GM15510 (cell line): ENCODE results near the gene MED7.

Source experiments
- POLR2A ChIP-seq: IDR thresholded peaks from 3 replicates; pipeline ENCODE4 v1.6.1; 2011; ENCODE audit warnings: borderline replicate concordance; ENCODE audit not compliant: insufficient read length; ENCODE audit errors: extremely low read depth

MED7 gene

GRCh38 chr5:157132281-157132612 lies 10.4 kb downstream of the MED7 start:
- no peak for TF ChIP-seq POLR2A

GRCh38 chr5:157130925-157131324 lies 11.7 kb downstream of the MED7 start:
- no peak for TF ChIP-seq POLR2A

DNA sequence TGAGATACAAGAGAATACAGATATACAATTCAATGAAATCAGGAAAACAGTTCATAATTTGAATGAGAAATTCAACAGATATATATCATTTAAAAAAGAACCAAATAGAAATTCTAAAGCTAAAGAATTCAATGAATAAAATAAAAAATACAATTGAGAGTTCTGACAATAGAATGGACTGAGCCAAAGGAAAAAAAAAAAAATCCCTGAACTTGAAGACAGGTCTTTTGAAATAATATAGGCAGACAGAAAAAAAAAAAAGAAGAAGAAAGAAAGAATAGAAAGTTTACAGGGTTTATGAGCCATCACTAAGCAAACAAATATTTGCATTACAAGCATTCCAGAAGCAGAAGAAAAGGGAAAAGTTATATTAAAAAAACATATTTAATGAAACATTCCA lies 21.0 kb downstream of the MED7 start:
- no peak for TF ChIP-seq POLR2A

- TF ChIP-seq POLR2A, result no peak
Observed at GRCh38 chr5:157120102-157120501, 22.6 kb downstream of the MED7 start.

GRCh38 chr5:157116483-157116954 lies 26.1 kb downstream of the MED7 start:
- TF ChIP-seq POLR2A, result no peak

DNA sequence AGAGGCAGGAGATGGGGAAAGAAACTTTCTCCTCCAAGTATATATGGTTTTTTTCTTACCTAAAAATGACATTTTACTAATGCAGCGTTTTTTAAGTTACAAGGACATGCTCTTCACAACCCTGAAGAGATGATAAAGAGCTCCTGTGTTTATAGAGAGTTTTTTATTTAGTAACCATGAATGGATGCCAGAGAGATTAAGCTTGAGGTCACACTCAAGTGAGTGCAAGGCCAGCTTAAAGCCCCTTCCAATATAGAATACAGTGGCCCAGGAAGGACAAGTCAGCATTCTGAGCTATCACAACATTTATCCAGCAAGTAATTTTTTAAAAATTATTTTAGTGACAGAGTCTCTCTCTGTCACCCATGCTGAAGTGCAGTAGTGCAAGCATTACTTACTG lies 27.2 kb downstream of the MED7 start:
- TF ChIP-seq POLR2A, result no peak

DNA sequence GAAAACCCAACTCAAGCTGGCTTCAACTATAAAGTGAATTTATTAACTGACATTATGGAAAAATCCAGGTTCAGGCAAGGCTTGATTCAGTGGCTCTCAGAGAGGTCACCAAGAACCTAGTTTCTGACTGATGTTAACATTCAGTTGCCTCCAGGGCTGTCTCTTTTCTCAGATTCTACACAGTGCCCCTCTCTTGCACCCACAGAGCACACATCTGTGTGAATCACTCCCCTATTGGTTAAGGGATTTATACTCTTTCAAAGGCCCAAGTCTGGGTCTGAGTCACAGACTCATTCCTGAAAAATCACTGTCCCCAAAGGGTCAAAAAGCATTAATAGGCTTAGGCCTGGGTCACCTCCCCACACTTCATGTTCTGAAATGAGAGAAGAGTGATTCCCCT lies 27.7 kb downstream of the MED7 start:
- TF ChIP-seq POLR2A, result no peak

DNA sequence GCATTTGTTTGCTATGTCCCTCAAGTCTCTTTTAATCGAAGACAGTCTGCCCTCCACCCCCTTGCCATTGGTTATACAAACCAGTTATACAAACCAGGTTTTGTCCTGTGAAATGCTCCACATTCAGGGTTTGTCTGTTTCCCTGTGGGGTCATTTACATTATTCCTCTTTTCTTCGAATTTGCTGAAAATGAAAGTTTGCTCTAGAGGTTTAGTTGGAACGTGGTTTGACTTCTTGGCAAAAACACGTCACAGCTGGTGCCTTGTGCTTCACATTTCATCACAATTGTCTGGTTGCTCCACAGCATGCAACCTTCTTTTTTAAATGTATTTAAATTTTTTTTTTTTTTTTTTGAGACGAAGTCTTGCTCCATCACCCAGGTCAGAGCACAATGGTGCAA lies 29.7 kb downstream of the MED7 start:
- TF ChIP-seq POLR2A, result no peak

DNA sequence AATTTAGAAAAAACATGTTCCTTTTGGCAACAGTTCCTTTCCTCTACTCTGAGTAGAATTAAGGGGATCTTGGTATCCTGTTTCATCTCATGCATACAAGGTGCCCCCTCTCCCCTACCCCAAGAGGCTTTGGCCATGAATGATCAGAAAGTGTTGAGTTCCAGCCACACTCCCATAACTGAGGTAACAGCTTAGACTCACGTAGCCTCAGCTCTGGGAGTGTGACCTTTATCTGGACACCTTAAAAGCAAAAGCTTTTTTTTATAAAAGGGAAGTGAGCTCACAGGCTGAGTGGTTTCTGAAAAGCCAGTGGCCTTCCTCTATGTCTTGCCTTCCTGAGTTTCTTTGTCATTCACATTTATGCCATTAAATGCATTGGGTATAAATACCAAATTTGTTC lies 32.9 kb downstream of the MED7 start:
- no peak for TF ChIP-seq POLR2A

- TF ChIP-seq POLR2A, result no peak
Observed at GRCh38 chr5:157108976-157109375, 33.7 kb downstream of the MED7 start, which contains the start of gene HAVCR2. Gene HAVCR2 (minus strand): TSS chr5:157109044. CDS start chr5:157108983, 61 bp downstream.

GRCh38 chr5:157107508-157107907 lies 35.2 kb downstream of the MED7 start:
- TF ChIP-seq POLR2A, result no peak

DNA sequence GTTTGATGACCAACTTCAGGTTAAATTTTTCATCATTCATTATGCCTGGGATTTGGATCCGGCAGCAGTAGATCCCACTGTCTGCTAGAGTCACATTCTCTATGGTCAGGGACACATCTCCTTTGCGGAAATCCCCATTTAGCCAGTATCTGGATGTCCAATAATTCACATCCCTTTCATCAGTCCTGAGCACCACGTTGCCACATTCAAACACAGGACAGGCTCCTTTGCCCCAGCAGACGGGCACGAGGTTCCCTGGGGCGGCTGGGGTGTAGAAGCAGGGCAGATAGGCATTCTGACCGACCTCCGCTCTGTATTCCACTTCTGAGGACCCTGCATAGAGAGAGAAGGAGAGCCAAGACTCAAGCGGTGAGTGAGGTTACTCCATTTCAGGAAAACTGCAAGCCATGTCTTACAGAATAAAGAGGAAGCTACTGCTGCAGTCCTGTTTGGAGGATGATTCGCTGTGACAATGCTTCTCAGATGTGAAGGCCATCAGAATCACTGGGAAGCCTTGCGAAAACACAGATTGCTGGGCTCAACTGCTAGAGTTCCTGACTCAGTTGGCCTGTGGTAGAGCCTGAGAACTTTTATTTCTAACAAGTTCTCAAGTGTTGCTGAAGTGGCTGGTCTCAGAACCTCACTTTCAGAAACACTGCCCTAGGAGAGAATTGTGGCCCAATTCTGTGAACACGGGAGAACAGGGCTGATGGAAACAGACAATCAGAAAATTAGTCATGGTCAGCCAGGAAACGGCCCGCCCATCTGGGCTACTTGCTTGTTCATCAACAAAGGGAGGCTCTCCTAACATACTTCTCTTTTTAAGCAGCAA lies 35.8 kb downstream of the MED7 start:
- TF ChIP-seq POLR2A, result no peak

DNA sequence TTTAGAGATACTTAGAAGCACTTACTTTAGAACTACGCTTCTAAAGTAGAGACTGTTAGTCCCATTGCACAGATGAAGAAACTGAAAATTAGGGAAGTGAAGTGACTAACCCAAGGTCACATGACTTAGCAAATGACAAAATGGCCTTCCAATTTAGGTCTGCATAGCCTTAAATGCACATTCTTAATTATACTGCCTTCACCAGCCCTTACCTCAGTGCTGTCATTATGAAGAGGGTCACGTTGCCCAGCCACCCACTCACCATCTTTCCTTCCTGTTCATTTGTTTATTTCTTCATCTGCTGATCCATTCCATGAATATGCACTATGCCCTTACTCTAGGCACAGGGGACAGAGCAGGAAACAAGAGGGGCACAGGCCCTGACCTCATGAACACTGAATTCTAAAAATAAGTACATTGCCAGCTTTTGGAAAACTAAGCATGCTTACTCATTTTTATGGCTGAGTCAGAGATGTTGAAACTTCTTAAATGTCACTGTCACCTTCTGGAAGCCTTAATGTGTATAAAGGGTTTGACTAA lies 42.5 kb downstream of the MED7 start:
- TF ChIP-seq POLR2A, result no peak

DNA sequence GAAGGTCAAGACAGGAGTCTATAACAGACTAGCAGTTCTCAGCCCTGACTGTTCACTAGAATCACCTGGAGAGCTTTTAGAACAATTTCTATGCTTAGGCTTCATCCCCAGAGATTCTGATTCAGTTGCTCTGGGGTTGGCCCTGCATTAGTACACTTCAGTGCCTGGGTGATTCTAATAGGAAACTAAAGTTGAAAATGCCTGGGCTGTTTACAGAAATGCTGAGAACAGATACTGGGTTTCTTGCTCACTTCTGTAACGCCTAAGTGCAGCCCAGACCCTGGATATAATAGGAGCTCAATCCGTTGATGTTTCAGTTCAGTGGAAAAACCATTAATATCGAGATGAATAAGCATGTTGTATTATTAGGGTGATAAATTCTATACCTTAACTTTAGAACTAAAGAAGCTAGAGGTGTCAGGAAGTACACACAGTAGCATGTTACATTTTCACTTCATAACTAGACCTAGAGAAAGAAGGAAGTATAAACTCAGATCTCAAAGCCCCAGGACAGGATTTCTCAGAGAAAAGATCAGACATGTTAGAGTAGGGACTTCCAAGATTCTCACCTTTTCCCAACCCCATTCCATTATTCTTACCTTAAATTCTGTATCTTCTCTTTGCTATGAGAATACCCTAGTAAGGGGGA lies 54.2 kb downstream of the MED7 start:
- TF ChIP-seq POLR2A, result no peak
